Endothelial cell (in vitro differentiated cells): ENCODE results near the gene MYO7A. TPM values are rescaled to one million over a fixed set of nuclear protein-coding genes. Genes with fewer than 3 reads are reported as not detected.

Source experiments
- DNase-seq: peaks from one replicate; pipeline ENCODE4 v3.0.0; 2021; ENCODE audit warnings: low spot score
- H3K27ac Mint-ChIP-seq: one replicate; pipeline ENCODE4 v1.8.0; 2021; ENCODE audit warnings: mixed read lengths, inconsistent platforms; ENCODE audit not compliant: unreplicated experiment
- H3K27me3 Mint-ChIP-seq: one replicate; pipeline ENCODE4 v1.8.0; 2021; ENCODE audit warnings: mild to moderate bottlenecking, moderate library complexity, mixed read lengths, inconsistent platforms; ENCODE audit not compliant: unreplicated experiment
- H3K36me3 Mint-ChIP-seq: one replicate; pipeline ENCODE4 v1.8.0; 2021; ENCODE audit warnings: mild to moderate bottlenecking, low read depth, mixed read lengths, inconsistent platforms; ENCODE audit not compliant: unreplicated experiment
- H3K4me1 Mint-ChIP-seq: one replicate; pipeline ENCODE4 v1.8.0; 2021; ENCODE audit warnings: mild to moderate bottlenecking, mixed read lengths, inconsistent platforms; ENCODE audit not compliant: unreplicated experiment
- H3K4me3 Mint-ChIP-seq: one replicate; pipeline ENCODE4 v1.8.0; 2021; ENCODE audit warnings: mild to moderate bottlenecking, mixed read lengths, inconsistent platforms; ENCODE audit not compliant: unreplicated experiment
- H3K9me3 Mint-ChIP-seq: one replicate; pipeline ENCODE4 v1.8.0; 2021; ENCODE audit warnings: mixed read lengths, inconsistent platforms; ENCODE audit not compliant: unreplicated experiment
- total RNA-seq: library from RNA; stranded (reverse); fragmentation: NEBNext Ultra II Directional; extraction: Animal tissue kit (Norgen Biotek cat#: 25700); gene quantifications from one replicate; pipeline ENCODE4 v1.2.1, GENCODE V29; 2021; ENCODE audit not compliant: unreplicated experiment
- TF ChIP-seq, protein P1 (sequence below): fragments of 200-600 bp; sonication (generic); IDR thresholded peaks from one replicate; pipeline ENCODE4 v1.5.0; 2021; ENCODE audit warnings: antibody characterized with exemption; ENCODE audit not compliant: unreplicated experiment

The MYO7A gene
- total RNA-seq, 1 donor from 2014 or later = 18.3 TPM

DNA sequence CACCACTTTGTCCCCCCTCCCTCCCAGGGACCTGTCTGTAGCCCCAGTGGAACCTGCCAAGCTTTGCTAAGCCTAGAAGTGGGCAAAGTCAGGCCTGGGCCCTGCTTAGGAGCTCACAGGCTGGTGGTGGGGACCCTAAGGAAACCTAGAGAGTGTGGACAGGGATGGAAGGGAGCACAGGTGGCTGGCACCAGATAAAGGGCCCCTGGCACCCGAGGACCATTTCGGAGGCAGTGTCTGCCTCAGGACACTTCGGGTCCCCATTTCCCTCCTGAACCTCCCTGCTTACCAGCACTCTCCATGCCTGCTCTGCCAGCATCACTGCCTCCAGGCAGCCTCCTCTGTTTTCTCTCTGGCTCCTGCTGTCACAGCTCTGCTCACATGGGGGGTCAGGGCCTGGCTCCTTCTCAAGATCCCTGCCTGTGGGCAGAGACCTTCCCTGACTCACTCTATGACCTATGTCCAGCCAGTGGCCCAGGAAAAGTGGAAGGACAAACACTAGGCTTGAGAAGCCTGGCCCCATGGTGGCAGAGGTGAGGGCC, 39.0 kb upstream of the MYO7A start:
- Mint-ChIP-seq H3K36me3 (no peaks in the 10 kb centered on the region), H3K4me3 (no peak overlapping the region), H3K27ac (no peak overlapping the region), H3K4me1 (no peaks in the 10 kb centered on the region), H3K27me3 (peaks cover 6% of the 10 kb centered on the region), H3K9me3 (no peaks in the 10 kb centered on the region)
- no peak for DNase-seq
- TF ChIP-seq, protein P1, sequence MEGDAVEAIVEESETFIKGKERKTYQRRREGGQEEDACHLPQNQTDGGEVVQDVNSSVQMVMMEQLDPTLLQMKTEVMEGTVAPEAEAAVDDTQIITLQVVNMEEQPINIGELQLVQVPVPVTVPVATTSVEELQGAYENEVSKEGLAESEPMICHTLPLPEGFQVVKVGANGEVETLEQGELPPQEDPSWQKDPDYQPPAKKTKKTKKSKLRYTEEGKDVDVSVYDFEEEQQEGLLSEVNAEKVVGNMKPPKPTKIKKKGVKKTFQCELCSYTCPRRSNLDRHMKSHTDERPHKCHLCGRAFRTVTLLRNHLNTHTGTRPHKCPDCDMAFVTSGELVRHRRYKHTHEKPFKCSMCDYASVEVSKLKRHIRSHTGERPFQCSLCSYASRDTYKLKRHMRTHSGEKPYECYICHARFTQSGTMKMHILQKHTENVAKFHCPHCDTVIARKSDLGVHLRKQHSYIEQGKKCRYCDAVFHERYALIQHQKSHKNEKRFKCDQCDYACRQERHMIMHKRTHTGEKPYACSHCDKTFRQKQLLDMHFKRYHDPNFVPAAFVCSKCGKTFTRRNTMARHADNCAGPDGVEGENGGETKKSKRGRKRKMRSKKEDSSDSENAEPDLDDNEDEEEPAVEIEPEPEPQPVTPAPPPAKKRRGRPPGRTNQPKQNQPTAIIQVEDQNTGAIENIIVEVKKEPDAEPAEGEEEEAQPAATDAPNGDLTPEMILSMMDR = no peak

DNA sequence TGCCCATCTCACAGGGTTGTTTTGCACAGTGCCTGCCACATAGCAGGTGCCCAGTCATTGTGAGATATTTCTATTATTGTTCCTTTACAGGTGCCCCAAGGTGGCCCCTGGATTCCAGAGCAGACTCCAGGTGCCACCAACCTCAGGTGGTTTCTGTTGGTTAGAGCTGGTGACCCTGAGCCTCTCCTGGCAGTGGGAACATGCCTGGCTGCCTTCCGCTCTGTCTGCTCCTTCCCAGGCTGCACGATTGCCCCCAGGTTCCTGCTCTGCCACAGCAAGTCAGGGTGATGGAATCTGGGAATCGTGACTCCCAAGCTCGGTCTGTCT, 38.0 kb upstream of the MYO7A start:
- Mint-ChIP-seq H3K27ac (no peak overlapping the region), H3K4me1 (no peaks in the 10 kb centered on the region), H3K27me3 (peaks cover 6% of the 10 kb centered on the region)

DNA sequence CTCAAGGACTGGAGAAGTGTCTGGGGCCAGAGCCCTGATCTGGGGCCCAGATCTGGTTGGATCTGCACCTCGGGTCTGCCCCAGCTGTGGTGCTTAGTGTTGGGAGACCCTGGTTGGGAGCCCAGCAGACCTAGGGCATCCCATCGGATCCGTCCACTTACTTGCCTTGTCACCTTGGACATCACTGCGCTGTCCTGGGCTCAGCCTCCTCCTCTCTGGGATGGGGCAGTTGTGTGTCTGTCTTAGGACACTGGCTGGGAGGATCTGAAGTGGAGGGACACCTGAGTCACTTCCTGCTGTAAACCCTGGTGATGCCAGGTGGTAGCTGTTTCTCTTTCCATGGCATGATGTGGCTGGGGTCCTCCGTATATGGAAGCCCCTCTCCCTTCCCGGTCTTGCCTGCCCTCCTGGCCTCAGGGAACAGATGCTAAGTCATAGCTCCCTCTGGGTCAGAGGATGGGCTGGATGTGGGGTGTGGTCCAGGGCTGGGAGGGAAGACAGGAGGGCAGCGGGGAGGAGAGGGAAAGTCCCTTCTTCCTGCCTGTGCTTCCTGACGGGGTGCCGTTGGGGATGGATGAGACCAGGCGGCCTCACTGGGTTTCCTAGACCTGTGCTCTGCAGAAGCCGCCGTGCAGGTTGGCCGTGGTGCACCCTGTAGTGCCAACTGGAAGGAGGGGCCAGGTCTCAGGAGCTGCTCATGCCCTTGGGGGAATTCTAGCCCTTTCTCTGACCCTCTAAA, 37.5 kb upstream of the MYO7A start:
- no peak for DNase-seq
- Mint-ChIP-seq H3K9me3 (no peaks in the 10 kb centered on the region), H3K27ac (no peak overlapping the region)

More for the DNA sequence above, 38.0 kb upstream of the MYO7A start:
- DNase-seq = no peak
- Mint-ChIP-seq H3K4me3 (no peak overlapping the region), H3K36me3 (no peaks in the 10 kb centered on the region), H3K9me3 (no peaks in the 10 kb centered on the region)
- TF ChIP-seq, protein P1 = no peak

DNA sequence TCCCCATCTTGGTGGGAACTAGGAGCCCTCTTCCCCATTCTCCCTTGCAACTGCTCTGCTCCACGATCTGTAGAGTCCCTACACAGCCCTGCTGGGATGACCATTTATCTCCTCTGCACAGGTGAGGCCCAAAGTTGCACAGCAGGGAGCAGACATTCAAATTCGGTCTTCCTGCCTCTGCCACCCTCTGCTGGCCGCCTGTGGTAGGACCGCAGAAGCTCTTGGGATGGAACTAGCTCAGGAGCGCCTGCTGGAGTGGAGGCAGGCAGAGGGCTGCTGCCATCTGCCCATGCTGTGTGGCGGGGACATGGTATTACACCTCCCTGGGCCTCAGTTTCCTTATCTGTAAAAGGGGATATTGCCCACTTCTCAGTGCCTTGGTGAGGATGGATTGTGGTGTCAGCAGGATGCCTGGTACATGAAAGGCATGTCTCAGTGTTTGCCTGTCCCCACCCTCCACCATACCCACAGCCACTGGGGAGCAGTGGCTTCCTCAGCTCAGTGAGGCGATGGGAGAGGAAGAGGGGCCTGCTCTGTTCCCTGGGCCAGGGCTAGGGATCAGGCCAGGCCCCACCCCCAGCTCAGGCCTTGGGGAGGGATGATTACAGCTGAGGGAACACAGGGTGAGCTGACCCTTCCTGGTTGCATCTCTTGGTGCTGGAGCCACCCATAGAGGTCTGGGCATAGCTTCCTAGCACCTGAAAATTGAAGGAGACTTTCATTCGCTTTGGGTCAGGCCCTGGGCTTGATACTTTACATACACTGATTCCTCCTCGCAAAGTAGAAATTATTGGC, 36.7 kb upstream of the MYO7A start:
- Mint-ChIP-seq H3K4me3 (no peak overlapping the region), H3K27ac (no peak overlapping the region), H3K27me3 (peaks cover 4% of the 10 kb centered on the region), H3K36me3 (peaks cover 3% of the 10 kb centered on the region), H3K9me3 (no peaks in the 10 kb centered on the region), H3K4me1 (no peaks in the 10 kb centered on the region)
- DNase-seq = peak; percentile 80
- TF ChIP-seq, protein P1 = peak; percentile 90

More for the DNA sequence above, 37.5 kb upstream of the MYO7A start:
- no peaks in the 10 kb centered on the region for H3K36me3 Mint-ChIP-seq
- peaks cover 6% of the 10 kb centered on the region for H3K27me3 Mint-ChIP-seq
- TF ChIP-seq, protein P1 = no peak
- H3K4me1 Mint-ChIP-seq = no peaks in the 10 kb centered on the region
- no peak overlapping the region for H3K4me3 Mint-ChIP-seq
